OCI-LY1 (cell line): Measurements from ENCODE around the gene CRB2.

Source experiments
- CTCF ChIP-seq: fragments of 200-600 bp; sonication (generic), shearing (Covaris generic); IDR thresholded peaks from 2 replicates; pipeline ENCODE4 v1.5.1; 2017; ENCODE audit warnings: mild to moderate bottlenecking, antibody characterized with exemption, low read length, moderate library complexity, mixed read lengths
- EZH2 ChIP-seq: fragments of 200-600 bp; sonication (generic), shearing (Covaris generic); IDR thresholded peaks from 2 replicates; pipeline ENCODE4 v1.8.0; 2017; ENCODE audit warnings: borderline replicate concordance, mixed run types, mild to moderate bottlenecking, antibody characterized with exemption, low read length, moderate library complexity, mixed read lengths

- TF ChIP-seq EZH2, result no peak
- TF ChIP-seq CTCF, result no peak
Measured at GRCh38 chr9:123337971-123338370, 18.0 kb upstream of the CRB2 start.
